Measurements from ENCODE around the gene TAS2R30.
"Not testable (repeated sequence)": the region's sequence is repeated elsewhere in the genome, so short reads cannot be mapped to it uniquely, and the experiment has no call there.

TAS2R30 gene

DNA sequence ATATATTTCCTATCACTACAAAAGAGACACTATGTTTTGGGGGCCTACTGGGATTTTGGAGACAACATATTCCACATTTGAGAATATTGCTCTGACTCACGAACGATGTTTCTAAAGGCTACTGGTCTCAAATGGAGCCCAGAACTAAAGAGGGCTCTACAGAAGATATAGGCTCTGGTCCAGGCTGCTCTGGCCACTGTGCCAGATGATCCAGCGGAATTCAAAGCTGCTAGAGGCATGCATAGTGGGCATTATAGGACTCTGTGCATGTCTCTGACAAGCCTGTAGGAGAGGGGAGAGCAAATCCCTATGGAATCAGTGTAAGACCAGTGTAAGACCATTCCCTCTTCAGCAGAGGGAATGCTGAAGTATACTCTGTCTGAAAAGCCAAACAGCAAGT lies 4.1 kb downstream of the TAS2R30 start:
- DNase-seq, result no peak

DNA sequence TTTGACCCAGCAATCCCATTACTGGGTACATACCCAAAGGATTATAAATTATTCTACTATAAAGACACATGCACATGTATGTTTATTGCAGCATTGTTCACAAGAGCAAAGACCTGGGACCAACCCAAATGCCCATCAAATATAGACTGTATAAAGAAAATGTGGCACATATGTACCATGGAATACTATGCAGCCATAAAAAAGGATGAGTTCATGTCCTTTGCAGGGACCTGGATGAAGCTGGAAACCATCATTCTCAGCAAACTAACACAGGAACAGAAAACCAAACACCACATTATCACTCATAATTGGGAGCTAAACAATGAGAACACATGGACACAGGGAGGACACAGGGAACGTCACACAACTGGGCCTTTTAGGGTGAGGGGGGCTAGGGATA lies 20.3 kb downstream of the TAS2R30 start:
- DNase-seq, result not testable (repeated sequence)

DNA sequence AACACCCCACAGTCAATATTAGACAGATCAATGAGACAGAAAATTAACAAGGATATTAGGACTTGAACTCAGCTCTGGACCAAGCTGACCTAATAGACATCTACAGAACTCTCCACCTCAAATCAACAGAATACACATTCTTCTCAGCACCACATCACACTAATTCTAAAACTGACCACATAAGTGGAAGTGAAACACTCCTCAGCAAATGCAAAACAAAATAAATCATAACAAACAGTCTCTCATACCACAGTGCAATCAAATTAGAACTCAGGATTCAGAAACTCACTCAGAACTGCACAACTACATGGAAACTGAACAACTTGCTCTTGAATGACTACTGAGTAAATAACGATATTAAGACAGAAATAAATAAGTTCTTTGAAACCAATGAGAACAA lies 23.2 kb downstream of the TAS2R30 start:
- DNase-seq, result not testable (repeated sequence)

DNA sequence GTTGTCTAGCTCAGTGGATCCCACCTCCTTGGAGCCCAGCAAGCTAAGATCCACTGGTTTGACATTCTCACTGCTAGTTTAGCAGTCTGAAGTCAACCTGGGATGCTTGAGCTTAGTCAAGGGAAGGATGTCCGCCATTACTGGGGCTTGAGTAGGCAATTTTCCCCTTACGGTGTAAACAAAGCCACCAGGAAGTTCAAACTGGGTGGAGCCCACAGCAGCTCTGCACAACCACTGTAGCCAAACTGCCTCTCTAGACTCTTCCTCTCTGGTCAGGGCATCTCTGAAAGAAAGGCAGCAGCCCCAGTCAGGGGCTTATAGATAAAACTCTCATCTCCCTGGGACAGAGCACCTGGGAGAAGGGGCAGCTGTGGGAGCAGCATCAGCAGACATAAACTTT lies 25.6 kb downstream of the TAS2R30 start:
- DNase-seq, result no peak

DNA sequence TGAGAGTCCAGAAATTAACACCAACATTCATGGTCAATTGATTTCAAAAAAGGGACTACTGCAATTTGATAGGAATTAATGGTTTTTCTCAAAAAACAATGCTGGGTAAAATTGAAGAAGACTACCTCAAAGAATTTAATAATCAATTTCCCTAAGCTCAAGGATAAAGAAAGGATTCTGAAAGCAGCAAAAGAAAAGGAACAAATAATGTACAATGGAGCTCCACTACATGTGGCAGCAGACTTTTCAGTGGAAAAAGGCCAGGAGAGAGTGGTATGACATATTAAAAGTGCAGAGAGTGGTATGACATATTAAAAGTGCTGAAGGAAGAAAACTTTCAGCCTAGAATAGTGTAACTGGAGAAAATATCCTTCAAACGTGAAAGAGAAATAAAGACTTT lies 26.7 kb downstream of the TAS2R30 start:
- no peak for DNase-seq

DNA sequence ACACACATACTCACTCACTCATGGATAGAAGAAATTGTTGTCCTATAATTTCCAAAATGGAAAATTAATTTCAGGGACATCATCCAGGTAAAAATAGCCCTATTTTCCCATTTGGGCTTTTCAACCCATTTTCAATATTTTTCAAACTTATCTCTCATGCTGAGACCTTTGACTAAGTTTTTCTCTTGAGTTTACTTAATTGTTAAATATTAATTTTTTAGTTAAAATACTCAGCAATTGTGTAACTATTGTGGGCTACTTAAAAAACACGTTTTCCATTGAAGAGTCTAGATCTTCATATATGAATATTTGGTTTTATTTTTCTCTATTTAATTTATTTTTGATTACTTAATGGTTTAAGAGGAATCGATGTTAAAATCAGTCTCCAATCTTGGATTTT lies 28.2 kb downstream of the TAS2R30 start:
- DNase-seq, result no peak

DNA sequence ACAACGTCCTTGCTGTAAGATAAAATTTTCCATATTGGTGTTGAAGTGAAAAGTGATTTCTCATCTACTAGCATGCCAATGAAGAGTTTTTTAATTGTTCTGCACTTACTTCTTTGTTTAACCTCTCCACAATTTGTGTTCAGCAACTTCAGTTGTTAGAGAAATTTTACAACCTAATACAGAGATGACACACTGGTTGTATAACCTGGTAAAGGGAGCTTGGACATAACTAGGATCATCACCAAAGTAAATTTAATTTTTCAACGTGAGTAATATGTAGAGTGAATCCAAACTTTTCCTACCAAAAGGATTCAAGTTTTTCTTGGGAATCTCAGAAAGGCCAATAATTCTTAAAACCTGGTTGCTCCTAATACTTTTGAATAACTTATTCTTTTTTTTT lies 28.9 kb downstream of the TAS2R30 start:
- no peak for DNase-seq

DNA sequence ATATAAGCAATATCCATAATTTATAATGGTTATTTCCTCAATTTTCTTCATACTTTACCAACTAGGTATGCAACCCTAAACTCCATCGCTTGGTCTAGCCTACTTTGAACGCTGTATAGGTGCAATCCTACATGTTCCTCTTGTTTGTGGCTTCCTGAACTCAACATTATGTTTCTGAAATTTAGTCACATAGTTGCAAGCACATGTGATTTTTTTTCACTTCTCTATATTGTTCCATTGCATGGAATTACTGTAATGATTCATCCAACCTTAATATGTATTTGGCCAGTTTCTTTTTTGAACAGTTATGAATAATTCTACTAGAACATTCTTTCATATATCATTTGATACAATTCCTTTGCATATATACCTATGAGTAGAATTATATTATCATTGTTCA lies 39.5 kb downstream of the TAS2R30 start:
- not testable (repeated sequence) for DNase-seq

DNA sequence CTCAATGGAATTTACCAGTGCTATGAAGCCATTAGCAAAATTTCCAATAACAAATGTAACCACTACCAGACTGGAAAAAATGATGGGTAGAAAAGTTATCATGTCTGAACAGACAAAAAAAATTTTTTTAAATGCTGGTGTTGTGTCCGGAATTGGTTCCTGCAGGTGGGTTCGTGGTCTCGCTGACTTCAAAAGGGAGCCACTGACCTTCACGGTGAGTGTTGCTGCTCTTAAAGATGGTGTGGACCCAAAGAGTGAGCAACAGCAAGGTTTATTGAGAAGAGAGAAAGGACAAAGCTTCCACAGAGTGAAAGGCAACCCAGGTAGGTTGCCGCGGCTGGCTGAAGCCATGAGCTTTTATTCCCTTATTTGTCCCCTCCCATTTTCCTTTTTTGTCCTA lies 42.3 kb downstream of the TAS2R30 start, which contains the start of gene TAS2R43:
Gene TAS2R43, minus strand, starts transcription at position 186 of the 400 bp plus-strand sequence. Its CDS starts 84 bp downstream, at position 102.
- DNase-seq, result no peak

DNA sequence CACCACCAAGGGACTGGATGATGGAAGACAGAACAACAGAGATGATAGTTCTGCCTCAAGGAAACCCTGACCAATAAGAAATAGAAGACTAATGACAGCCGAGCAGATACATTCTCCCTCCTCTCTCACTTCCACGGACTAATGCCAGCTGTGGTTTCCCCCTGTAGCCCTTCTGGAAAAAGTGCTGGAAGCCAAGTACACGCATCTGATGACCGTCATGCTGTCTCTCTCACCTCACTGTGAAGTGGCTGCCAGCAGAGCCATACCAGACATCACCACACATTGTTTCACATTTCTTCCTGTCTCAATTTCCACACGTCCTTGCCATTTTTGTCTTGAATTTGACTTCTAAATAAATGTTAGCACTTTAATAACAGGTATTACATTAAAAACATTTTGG lies 45.2 kb downstream of the TAS2R30 start:
- no peak for DNase-seq

DNA sequence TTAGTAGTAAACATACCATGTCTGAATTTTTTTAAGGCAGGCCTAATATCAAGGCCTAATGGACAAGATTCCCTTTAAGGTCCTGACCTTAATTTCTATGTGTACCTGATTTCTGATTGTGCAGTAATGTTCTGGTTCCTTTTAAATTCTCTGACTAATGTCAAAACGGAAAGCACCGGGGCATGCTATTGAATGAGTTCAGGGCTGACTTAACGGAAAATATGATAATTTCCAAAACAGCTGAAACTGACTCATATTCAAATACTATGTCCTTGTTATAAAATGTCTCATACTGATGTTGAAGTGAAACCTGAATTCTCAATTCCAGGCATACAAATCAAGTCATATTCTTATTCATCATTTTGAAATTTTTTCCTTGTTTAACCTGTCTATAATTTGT lies 49.0 kb downstream of the TAS2R30 start:
- no peak for DNase-seq
